Measurements from ENCODE around the gene AFG3L2. TPM values are rescaled to one million over a fixed set of nuclear protein-coding genes. Genes with fewer than 3 reads are reported as not detected.

The AFG3L2 gene
- total and polyA plus RNA-seq, 7 donors = 31.4 to 56.6 (median 43.7) TPM

DNA sequence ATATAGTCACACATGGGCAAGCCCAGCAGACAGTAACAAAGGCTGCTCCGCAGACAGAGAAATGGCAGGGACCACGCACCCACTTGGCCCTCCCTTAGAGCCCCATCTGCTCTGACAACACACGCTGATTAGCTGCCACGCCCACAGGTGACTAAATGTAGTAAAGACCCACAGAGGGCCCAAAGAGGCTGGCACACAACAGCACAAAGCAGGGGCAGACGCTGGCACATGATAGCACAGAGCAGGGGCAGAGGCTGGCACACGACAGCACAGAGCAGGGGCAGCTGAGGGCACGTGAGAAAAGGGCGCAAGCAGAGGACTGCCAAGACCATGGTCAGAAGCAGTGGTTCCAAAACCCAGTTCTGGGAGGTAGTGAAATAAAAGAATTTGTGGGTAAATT, 10.6 kb downstream of the AFG3L2 start:
- Histone ChIP-seq H3K4me1 (peaks cover 0 to 23% (median 14%) of the 10 kb centered on the region in 4 donors), H3K9me3 (no peaks in the 10 kb centered on the region), H3K27ac (no peak overlapping the region), H3K4me3 (no peak overlapping the region), H3K27me3 (no peaks in the 10 kb centered on the region), H3K36me3 (peaks cover 19 to 76% (median 28%) of the 10 kb centered on the region in 4 donors)
- 61 to 89% methylated on average over 8 of the region's 8 CpGs for WGBS, 2 donors
- intact Hi-C loops (cut with DNase I) = no loop called here
- no peak for DNase-seq
- TF ChIP-seq POLR2AphosphoS5 (IDR thresholded peaks at IDR 0.05) (no peak), CTCF (IDR thresholded peaks at IDR 0.05) (no peak), EP300 (IDR thresholded peaks at IDR 0.05) (no peak)

DNA sequence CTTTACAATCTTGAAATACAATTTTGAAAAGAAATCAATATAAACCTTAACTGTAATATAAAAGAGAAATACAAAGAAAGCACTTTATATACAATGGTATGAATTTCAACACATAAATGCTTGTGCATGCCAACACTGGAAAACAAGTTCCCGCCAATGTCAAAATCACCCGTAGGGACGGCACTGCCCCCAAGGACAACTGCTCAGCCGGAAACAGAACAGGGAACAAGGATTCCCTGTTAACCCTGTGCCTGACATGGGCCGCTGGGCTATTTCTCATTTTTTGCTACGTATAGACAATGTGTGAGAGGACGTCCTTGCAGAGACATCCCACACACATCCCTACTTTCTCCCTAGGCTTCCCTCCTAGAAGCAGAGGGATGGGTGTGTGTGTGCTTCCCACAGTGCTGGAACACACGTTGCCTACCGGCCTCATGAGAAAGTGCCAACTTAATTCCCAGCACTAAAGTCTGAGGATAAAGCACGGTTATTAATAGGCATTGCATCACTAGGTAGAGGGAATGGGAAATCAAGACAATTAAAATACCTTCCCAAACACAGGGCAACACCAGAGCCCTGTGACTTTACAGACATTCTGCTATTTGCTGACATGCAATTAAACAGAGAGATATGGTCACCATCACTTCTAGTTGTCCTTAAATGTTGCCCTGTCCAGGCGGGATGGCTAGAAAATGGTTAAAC, 14.4 kb downstream of the AFG3L2 start:
- Histone ChIP-seq H3K36me3 (peaks cover 21 to 91% (median 40%) of the 10 kb centered on the region in 4 donors), H3K4me1 (peaks cover 0 to 24% (median 15%) of the 10 kb centered on the region in 4 donors), H3K27me3 (no peaks in the 10 kb centered on the region), H3K4me3 (no peak overlapping the region), H3K9me3 (no peaks in the 10 kb centered on the region), H3K27ac (peak overlapping the region in 2 of 4 donors; percentile 53 to 60)
- no peak for DNase-seq
- TF ChIP-seq POLR2AphosphoS5 (IDR thresholded peaks at IDR 0.05) (peak in 1 of 4 donors; percentile 20), CTCF (IDR thresholded peaks at IDR 0.05) (no peak)
- 91 to 92% methylated on average over 11 of the region's 11 CpGs for WGBS, 2 donors
- intact Hi-C loops (cut with DNase I) = no loop called here

DNA sequence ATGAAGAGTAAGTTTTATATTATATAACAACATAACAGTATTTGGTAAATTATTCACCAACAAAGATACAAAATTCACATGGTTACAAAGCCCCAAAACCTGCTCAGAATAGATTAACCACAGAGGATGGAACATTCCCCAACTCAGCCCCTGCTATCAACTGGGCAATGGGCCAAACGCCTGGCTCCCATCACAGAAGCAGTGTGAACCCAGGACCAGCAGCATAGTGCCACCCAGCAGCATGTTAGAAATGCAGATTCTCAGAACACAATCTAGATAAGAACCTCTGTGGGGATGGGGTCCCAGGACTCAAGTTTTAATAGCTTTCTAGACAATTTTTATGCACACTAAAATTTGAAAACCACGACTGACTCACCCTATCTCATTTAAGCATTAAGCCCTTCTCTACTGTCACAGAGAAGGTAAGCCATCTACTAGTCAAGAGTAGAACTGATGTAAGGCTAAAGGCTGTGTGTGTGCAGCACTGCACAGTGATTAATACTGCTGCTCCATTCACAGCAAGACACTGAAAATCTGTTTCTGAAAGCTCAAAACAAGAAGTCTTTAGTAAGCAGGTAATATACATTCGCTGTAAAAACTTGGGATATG, 15.2 kb downstream of the AFG3L2 start:
- WGBS, 2 donors = 79 to 81% methylated on average over 3 of the region's 3 CpGs
- TF ChIP-seq CTCF (IDR thresholded peaks at IDR 0.05) (no peak), POLR2AphosphoS5 (IDR thresholded peaks at IDR 0.05) (no peak), EP300 (IDR thresholded peaks at IDR 0.05) (no peak), POLR2A (IDR thresholded peaks at IDR 0.05) (no peak)
- H3K4me1 ChIP-seq = peaks cover 0 to 24% (median 15%) of the 10 kb centered on the region in 4 donors
- peaks cover 20 to 91% (median 38%) of the 10 kb centered on the region in 4 donors for H3K36me3 ChIP-seq
- H3K9me3 ChIP-seq = no peaks in the 10 kb centered on the region
- no peak overlapping the region for H3K4me3 ChIP-seq
- no peaks in the 10 kb centered on the region for H3K27me3 ChIP-seq
- intact Hi-C loops (cut with DNase I) = no loop called here
- DNase-seq = no peak
- H3K27ac ChIP-seq = peak overlapping the region in 2 of 4 donors; percentile 53 to 60

- Histone ChIP-seq H3K36me3 (peaks cover 16 to 93% (median 41%) of the 10 kb centered on the region in 4 donors), H3K4me3 (no peak overlapping the region), H3K4me1 (peaks cover 0 to 20% (median 15%) of the 10 kb centered on the region in 4 donors), H3K27ac (no peak overlapping the region), H3K9me3 (no peaks in the 10 kb centered on the region), H3K27me3 (no peaks in the 10 kb centered on the region)
- DNase-seq = no peak
- TF ChIP-seq EP300 (IDR thresholded peaks at IDR 0.05) (no peak), POLR2AphosphoS5 (IDR thresholded peaks at IDR 0.05) (no peak), POLR2A (IDR thresholded peaks at IDR 0.05) (no peak), CTCF (IDR thresholded peaks at IDR 0.05) (no peak)
- 84 to 93% methylated on average over 5 of the region's 5 CpGs for WGBS, 2 donors
- intact Hi-C loops (cut with DNase I) = no loop called here
These were observed 17.5 kb downstream of the AFG3L2 start for GRCh38 chr18:12359515-12359927.

Data from sigmoid colon (tissue), 7 donors.